ENCODE measurements around the gene TEKT5.

DNA sequence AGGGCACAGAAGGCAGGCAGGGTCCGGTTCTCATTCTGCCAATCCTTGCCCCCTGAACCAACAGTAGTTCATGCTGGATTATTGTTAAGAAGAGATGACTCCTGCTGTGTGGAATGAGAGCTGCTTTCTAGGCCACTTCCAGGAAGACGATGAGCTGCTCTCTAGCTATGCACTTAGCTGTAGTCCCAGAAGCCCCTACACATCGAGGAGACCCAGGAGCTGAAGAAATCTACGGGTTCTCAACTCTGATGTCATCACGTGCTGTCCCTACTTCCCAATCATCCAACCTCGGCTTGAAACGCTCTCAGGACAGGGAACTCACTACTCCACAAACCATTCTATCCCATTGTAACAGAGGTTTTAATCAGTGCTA is 85.3 kb downstream of the TEKT5 start:
- TF ChIP-seq, protein P1, sequence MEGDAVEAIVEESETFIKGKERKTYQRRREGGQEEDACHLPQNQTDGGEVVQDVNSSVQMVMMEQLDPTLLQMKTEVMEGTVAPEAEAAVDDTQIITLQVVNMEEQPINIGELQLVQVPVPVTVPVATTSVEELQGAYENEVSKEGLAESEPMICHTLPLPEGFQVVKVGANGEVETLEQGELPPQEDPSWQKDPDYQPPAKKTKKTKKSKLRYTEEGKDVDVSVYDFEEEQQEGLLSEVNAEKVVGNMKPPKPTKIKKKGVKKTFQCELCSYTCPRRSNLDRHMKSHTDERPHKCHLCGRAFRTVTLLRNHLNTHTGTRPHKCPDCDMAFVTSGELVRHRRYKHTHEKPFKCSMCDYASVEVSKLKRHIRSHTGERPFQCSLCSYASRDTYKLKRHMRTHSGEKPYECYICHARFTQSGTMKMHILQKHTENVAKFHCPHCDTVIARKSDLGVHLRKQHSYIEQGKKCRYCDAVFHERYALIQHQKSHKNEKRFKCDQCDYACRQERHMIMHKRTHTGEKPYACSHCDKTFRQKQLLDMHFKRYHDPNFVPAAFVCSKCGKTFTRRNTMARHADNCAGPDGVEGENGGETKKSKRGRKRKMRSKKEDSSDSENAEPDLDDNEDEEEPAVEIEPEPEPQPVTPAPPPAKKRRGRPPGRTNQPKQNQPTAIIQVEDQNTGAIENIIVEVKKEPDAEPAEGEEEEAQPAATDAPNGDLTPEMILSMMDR (IDR thresholded peaks at IDR 0.05): no peak
- no peak for TF ChIP-seq POLR2A (IDR thresholded peaks at IDR 0.05)

Data from right lobe of liver (tissue), 4 donors.